Measurements from ENCODE around the gene EMSY. TPM values are rescaled to one million over a fixed set of nuclear protein-coding genes. Genes with fewer than 3 reads are reported as not detected.

The EMSY gene
- total and polyA plus RNA-seq, 2 donors (not counting 3 experiments of a cell fraction or from before 2014, with no cell fraction given) = 18.3 to 25.7 TPM

GRCh38 chr11:76493040-76493439 lies 48.2 kb downstream of the EMSY start:
- ChIA-PET POLR2A (interaction anchor here (0.6 kb wide), 1 partner anchor 190 kb away, joined by 3 read pairs; no protein-coding TSS in a partner anchor), CTCF (interaction anchor here (1.4 kb wide), 1 partner anchor 19 kb away, joined by 4 read pairs; no protein-coding TSS in a partner anchor)
- Histone ChIP-seq H2AFZ (ENCODE audit: low read depth, low read length) (no peak overlapping the region), H3K9me1 (replicated peaks; ENCODE audit: control insufficient read depth, extremely low read depth, insufficient read depth, low read length) (no peaks in the 10 kb centered on the region), H3K4me2 (ENCODE audit: insufficient read depth, low read length) (no peak overlapping the region), H3K79me2 (ENCODE audit: control insufficient read depth, insufficient read depth, low read length) (no peaks in the 10 kb centered on the region), H4K20me1 (replicated peaks; ENCODE audit: control insufficient read depth, extremely low read depth, insufficient read depth, low read length) (no peaks in the 10 kb centered on the region), H3K9me3 (replicated peaks; ENCODE audit: control insufficient read depth, insufficient read depth, low read length) (no peaks in the 10 kb centered on the region), H3K4me3 (replicated peaks in 1 of 3; ENCODE audit: insufficient read depth in 1 of 3, low read depth in 1 of 3, low read length in 3 of 3) (no peak overlapping the region), H3K36me3 (ENCODE audit: control insufficient read depth in 2 of 2, extremely low read depth in 1 of 2, insufficient read depth in 2 of 2, low read length in 2 of 2) (peaks cover 4 to 5% of the 10 kb centered on the region in 2 experiments), H3K27me3 (ENCODE audit: control insufficient read depth in 2 of 2, insufficient read depth in 2 of 2, low read length in 2 of 2) (no peaks in the 10 kb centered on the region), H3K9ac (replicated peaks; ENCODE audit: extremely low read depth, insufficient read depth, low read length) (no peak overlapping the region), H3K4me1 (ENCODE audit: control insufficient read depth, extremely low read depth, insufficient read depth, low read length) (no peaks in the 10 kb centered on the region), H3K27ac (ENCODE audit: insufficient read depth, low read depth, low read length) (no peak overlapping the region)
- no TSS peak for BruUV-seq (replicated peaks)
- intact Hi-C loops (cut with micrococcal nuclease) = no loop called here
- DNase-seq (ENCODE audit: low read depth, low spot score) (no peak), FAIRE-seq (no peak)
- dilution Hi-C loops (cut with MboI; ENCODE audit: extremely low pct_ligation_motif_present, low sequenced_read_pairs) = no loop called here
- no peak for TF ChIP-seq EZH2 (IDR thresholded peaks at IDR 0.05; ENCODE audit: borderline replicate concordance, low read depth, low read length, severe bottlenecking)
- no peak for TF ChIP-seq CTCF (IDR thresholded peaks at IDR 0.05; ENCODE audit: extremely low read depth in 1 of 2, insufficient read depth in 1 of 2, low read depth in 1 of 2, low read length in 2 of 2)
- no peak for TF ChIP-seq MYC (IDR thresholded peaks at IDR 0.05; ENCODE audit: low read depth, low read length)
- no peak for TF ChIP-seq POLR2A (IDR thresholded peaks at IDR 0.05; ENCODE audit: low read depth, low read length)
- TF ChIP-seq MAX (IDR thresholded peaks at IDR 0.05; ENCODE audit: insufficient read depth, insufficient read length) = no peak
- TF ChIP-seq GATA2 (IDR thresholded peaks at IDR 0.05; ENCODE audit: insufficient read depth, insufficient read length, low read depth, low read length) = no peak
- no peak for TF ChIP-seq FOS (IDR thresholded peaks at IDR 0.05; ENCODE audit: borderline replicate concordance, insufficient read depth, low read length)
- no peak for TF ChIP-seq JUN (IDR thresholded peaks at IDR 0.05; ENCODE audit: borderline replicate concordance, insufficient read depth, insufficient read length, low read depth)
- no peak for TF ChIP-seq POLR2AphosphoS5 (IDR thresholded peaks at IDR 0.05; ENCODE audit: insufficient read depth, low read depth, low read length)

All from endothelial cell of umbilical vein (primary cell).